Rectal smooth muscle tissue (tissue), 1 donor: ENCODE results near the gene IWS1.

Source experiments
- H3K27ac ChIP-seq: one replicate; pipeline ENCODE4 v1.7.0; 2013; ENCODE audit warnings: low read depth, low read length, inconsistent platforms
- H3K27me3 ChIP-seq: one replicate; pipeline ENCODE4 v1.7.0; 2013; ENCODE audit warnings: low read length; ENCODE audit not compliant: control insufficient read depth, insufficient read depth
- H3K36me3 ChIP-seq: one replicate; pipeline ENCODE4 v1.7.0; 2013; ENCODE audit warnings: low read length; ENCODE audit not compliant: control insufficient read depth, insufficient read depth
- H3K4me1 ChIP-seq: one replicate; pipeline ENCODE4 v1.7.0; 2013; ENCODE audit warnings: low read length; ENCODE audit not compliant: control insufficient read depth, insufficient read depth
- H3K4me3 ChIP-seq: one replicate; pipeline ENCODE4 v1.7.0; 2013; ENCODE audit warnings: low read length
- H3K9ac ChIP-seq: one replicate; pipeline ENCODE4 v1.7.0; 2013; ENCODE audit warnings: low read length

IWS1 gene

DNA sequence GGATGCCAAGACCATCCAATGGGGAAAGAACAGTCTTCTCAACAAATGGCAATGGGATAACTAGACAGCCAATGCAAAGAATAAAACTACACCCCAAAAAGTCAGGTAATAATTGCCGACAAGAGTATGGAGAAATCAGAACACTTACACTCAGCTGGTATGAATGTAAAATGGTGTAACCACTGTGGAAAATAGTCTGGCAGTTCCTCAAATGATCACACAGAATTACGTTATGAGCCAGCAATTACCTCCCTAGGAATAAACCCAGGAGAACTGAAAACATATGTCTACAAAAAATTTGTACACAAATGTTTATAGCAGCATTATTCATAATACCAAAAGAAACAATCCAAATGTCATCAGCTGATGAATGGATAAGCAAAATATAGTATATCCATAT lies 8.8 kb downstream of the IWS1 start:
- Histone ChIP-seq H3K27ac (no peak overlapping the region), H3K36me3 (peaks cover 10% of the 10 kb centered on the region), H3K4me1 (peaks cover 14% of the 10 kb centered on the region), H3K9ac (no peak overlapping the region), H3K27me3 (no peaks in the 10 kb centered on the region), H3K4me3 (no peak overlapping the region)

DNA sequence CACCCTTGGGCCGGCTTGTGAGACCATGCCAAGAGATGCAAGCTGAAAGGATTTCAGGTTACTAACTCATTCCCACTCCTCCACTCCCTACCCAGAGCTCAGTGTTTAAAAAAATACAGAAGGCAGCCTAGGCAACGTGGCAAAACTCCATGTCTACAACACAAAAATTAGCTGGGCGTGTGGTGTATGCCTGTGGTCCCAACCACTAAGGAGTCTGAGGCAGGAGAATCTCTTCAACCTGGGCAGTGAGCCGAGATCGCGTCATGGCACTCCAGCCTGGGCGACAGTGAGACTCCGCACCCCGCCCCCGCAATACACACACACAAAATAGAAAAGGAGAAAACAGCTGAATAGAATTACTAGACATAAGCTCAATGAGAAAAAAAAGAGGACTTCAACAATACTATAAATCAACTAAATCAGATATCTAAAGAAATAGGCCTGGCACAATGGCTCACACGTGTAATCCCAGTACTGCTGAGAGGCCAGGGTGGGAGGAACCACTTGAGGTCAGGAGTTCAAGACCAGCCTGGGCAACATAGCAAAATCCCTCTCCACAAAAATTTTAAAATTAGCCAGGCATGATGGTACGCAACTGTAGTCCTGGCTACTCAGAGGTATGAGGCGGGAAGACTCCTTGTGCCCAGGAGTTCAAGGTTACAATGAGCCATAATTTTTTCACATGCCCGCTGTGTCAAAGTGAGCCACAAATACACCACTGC lies 10.1 kb downstream of the IWS1 start:
- peak overlapping the region; percentile 53 for H3K9ac ChIP-seq
- H3K36me3 ChIP-seq = peaks cover 8% of the 10 kb centered on the region
- no peaks in the 10 kb centered on the region for H3K27me3 ChIP-seq
- H3K27ac ChIP-seq = peak overlapping the region; percentile 89
- H3K4me3 ChIP-seq = peak overlapping the region; percentile 6
- peaks cover 14% of the 10 kb centered on the region for H3K4me1 ChIP-seq

DNA sequence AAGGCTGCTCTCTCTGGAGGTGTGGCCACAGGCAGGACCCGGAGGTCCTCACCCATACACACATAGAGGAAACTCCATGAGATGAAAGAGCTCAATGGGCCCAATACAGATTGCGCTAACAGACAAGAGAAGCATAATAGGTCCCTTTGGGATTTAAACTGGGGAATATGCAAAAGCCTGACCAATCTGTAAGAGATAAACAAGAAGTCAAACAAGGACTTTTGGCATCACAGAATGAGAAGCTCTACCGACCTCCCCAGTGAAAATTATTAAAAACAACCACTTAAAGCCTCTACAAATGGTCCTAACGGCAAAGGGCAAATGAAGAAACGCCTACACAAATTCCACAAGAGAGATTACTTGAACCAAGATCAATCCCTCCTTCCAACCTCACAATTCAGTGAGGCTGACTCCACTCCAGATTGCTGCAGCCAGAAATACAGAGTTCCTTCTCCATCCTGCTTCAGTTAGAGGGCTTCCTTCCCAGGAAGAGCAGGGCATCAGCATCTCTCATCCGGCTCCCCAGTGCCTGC lies 10.8 kb downstream of the IWS1 start:
- Histone ChIP-seq H3K27ac (peak overlapping the region; percentile 89), H3K36me3 (peaks cover 8% of the 10 kb centered on the region)

DNA sequence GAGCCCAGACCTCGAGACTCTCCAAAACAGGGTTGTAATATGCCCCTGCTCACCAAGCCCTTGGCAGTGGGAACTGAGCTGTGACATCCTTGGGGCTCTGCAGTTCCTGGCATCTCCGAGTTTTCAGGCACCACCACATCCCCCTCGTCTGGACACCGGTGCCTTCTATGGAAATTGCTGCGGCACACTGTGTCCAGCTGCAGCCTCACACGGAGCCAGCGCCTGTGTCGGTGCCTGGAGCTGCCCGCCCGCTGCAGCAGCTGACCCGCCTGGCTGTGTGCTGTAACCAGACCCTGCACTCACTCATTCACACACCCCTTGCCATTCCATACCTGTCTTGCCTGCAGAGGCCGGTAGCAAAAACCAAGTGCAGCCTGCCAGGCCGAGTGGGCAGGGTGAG lies 11.8 kb downstream of the IWS1 start:
- Histone ChIP-seq H3K27ac (peak overlapping the region; percentile 89), H3K4me1 (peaks cover 14% of the 10 kb centered on the region), H3K9ac (no peak overlapping the region), H3K4me3 (no peak overlapping the region), H3K27me3 (no peaks in the 10 kb centered on the region), H3K36me3 (peaks cover 8% of the 10 kb centered on the region)

More for the DNA sequence above, 10.8 kb downstream of the IWS1 start:
- peak overlapping the region; percentile 6 for H3K4me3 ChIP-seq
- H3K9ac ChIP-seq = peak overlapping the region; percentile 53
- H3K4me1 ChIP-seq = peaks cover 14% of the 10 kb centered on the region
- H3K27me3 ChIP-seq = no peaks in the 10 kb centered on the region

DNA sequence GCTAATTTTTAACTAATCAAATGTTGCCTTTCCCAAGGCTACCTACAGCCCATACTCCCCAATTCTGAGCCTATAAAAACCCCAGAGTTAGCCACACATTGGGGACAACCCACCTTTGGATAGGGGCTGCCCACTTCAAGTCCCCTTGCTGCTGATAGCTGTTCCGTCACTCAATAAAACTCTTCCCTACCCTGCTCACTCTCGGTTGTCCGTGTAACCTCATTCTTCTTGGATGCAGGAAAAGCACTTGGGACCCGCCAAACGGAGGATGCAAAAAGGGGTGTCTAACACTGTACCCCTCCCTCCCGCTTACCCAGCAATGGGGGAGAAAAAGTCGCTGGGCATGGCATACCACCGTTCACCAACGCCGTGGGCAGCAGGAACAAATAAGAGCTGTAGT lies 12.2 kb downstream of the IWS1 start:
- peaks cover 8% of the 10 kb centered on the region for H3K36me3 ChIP-seq
- H3K27ac ChIP-seq = peak overlapping the region; percentile 89
- H3K9ac ChIP-seq = no peak overlapping the region
- H3K27me3 ChIP-seq = no peaks in the 10 kb centered on the region
- peaks cover 14% of the 10 kb centered on the region for H3K4me1 ChIP-seq
- no peak overlapping the region for H3K4me3 ChIP-seq

DNA sequence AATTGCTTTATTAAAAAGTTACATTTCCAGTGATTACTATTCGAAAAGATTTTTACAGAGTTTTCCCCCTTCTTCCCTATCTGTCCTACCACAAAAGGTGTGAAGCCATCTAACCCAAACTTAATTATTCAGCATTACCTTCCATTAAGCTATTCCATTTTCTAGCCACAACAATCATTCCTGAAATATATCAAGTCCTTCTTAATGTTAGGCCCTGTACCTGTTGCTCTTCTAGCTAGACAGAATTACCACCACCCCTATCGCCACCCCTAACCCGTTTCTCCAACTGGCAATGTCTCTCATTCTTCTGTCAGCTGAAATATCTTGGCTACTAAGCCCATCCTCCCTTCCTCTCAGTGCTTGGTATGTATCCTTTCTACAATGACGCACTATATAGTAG lies 13.9 kb downstream of the IWS1 start:
- Histone ChIP-seq H3K27ac (no peak overlapping the region), H3K4me1 (peaks cover 25% of the 10 kb centered on the region), H3K9ac (no peak overlapping the region), H3K4me3 (no peak overlapping the region), H3K27me3 (no peaks in the 10 kb centered on the region), H3K36me3 (peaks cover 8% of the 10 kb centered on the region)

DNA sequence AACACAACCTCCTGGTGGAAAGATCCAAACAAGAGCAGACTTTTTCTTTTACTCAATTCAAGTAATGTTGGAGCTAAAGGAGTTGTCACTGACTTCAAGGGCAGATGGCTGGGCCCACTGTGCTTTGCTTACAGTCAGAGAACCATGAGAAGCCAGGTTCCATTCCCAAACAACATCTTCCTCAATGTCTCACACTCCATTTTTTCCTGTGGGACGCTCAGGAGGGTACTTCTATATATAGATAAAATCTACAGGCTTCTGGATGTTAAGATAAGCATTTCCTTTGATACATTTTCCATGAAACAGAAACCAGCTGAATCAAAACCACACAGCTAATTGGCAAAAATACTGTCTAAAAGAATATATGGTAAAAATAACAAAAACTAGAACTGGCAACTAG lies 14.4 kb downstream of the IWS1 start:
- Histone ChIP-seq H3K27ac (no peak overlapping the region), H3K27me3 (no peaks in the 10 kb centered on the region)

DNA sequence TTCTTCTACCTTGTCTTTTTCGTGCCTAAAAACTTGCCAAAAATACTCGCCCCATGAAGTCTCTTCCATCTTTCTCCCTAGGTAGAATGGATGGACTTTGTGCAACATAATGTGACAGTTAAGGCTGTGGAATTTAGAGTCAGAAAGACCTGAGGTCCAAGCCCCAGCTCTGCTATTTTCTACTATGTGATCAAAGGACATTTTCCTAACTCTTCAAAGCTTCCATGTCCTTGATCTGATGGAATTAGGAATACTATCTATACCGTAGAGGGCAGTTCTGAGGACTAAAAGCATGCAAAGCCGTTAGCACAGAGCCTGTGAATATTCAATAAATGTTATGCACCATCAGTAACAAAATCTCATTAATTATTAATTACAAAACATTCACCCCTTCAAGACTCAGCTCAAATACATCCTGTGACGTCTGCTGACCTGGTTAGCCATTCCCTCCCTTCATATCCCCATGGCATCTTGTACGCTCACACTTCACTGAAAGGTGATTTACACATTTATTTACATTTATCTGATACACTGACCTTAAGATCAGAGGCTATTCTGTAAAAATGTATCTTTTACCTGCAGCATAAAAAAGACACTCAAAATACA lies 15.1 kb downstream of the IWS1 start:
- no peak overlapping the region for H3K4me3 ChIP-seq
- peaks cover 8% of the 10 kb centered on the region for H3K36me3 ChIP-seq
- H3K4me1 ChIP-seq = peaks cover 25% of the 10 kb centered on the region
- H3K27ac ChIP-seq = no peak overlapping the region
- no peaks in the 10 kb centered on the region for H3K27me3 ChIP-seq
- no peak overlapping the region for H3K9ac ChIP-seq

More for the DNA sequence above, 14.4 kb downstream of the IWS1 start:
- Histone ChIP-seq H3K4me3 (no peak overlapping the region), H3K9ac (no peak overlapping the region), H3K36me3 (peaks cover 8% of the 10 kb centered on the region), H3K4me1 (peaks cover 25% of the 10 kb centered on the region)

DNA sequence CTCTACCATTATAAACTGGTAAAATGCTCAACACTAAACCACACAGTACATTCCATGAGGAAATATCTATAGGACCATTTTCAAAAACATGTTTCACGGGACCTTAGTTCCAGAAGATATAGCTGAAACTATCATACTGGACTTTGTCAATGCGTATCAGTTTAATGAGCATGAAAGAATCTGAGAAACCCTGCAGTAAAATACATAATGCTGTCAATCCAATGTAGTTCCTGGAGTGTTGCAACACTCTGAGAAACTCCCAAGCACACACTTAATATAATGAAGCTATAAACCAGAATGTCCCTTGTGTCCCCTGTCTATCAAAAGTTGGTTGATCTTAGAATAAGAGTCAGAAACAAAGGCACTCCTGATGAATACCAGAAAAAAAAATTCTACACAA lies 16.2 kb downstream of the IWS1 start:
- Histone ChIP-seq H3K36me3 (peaks cover 10% of the 10 kb centered on the region), H3K4me1 (peaks cover 16% of the 10 kb centered on the region), H3K4me3 (no peak overlapping the region), H3K27me3 (no peaks in the 10 kb centered on the region), H3K27ac (no peak overlapping the region), H3K9ac (no peak overlapping the region)

DNA sequence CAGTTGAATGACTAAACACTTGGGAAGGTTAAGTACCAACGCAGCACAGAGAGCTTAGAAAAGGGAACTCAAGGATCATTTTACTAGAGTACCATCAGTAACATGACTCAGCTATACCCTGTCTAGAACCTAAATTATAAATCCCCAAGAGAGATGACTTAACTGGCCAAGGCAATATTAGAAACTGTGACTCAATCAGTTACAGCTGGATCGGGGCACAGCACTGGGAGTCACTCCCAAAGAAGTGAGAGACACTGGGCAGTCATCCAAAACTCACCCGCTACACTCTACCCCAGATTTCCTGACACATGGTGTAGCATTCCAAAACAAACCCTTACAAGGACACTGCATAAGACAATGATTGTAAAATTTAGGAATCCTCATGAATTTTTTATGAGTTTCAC lies 17.7 kb downstream of the IWS1 start:
- H3K4me3 ChIP-seq = no peak overlapping the region
- no peak overlapping the region for H3K9ac ChIP-seq
- peaks cover 14% of the 10 kb centered on the region for H3K4me1 ChIP-seq
- H3K27me3 ChIP-seq = no peaks in the 10 kb centered on the region
- H3K27ac ChIP-seq = peak overlapping the region; percentile 67
- H3K36me3 ChIP-seq = peaks cover 17% of the 10 kb centered on the region

DNA sequence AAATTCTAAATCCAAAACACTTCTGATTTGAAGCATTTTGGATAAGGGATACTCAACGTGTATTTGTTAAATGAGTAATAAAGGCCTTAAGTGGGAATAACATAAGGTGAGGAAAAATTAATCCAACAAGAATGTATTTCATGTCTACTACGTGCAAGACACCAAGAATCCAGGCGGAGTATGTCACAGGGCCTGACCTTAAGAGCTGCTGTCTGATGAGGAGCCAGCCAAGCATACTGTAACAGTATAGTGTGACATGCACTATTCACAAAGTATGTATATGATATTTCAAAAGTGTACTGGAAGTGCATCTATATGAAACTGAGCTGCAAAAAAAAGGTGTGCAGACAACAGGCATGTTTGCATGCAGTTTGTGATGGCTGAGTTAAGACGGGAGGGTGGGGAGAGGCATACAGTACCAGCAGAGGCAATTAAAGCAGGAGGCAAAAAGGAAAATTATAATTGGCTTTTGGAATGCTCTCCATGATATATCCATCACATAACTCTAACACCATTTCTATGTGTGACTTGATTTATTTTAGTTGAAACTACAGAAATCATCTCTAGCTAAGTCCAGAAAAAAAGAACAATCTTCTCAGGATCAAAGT lies 18.2 kb downstream of the IWS1 start:
- Histone ChIP-seq H3K27ac (peak overlapping the region; percentile 57), H3K9ac (no peak overlapping the region), H3K4me1 (peaks cover 14% of the 10 kb centered on the region), H3K36me3 (peaks cover 20% of the 10 kb centered on the region), H3K27me3 (no peaks in the 10 kb centered on the region), H3K4me3 (no peak overlapping the region)

DNA sequence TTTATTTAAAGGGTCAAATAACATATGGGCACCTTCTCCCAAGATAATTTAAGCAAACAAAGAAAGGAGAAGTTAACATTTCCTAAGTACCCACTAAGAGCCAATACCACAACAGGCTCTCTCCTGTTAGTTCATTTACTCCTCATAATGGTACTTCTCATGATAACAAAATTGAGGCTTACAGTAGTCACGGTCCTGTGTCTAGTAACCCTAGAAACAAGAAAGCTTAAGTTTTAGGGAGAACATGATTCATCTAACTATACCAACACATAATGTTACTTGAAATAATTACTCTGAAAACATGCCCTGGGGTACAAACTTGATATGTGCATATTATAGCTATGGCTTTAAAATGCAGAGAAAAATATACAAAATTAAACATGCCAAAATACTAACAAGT lies 19.8 kb downstream of the IWS1 start:
- Histone ChIP-seq H3K4me3 (no peak overlapping the region), H3K4me1 (peaks cover 14% of the 10 kb centered on the region), H3K36me3 (peaks cover 26% of the 10 kb centered on the region), H3K27me3 (no peaks in the 10 kb centered on the region), H3K9ac (no peak overlapping the region), H3K27ac (peak overlapping the region; percentile 38)
